Adipocyte (in vitro differentiated cells): ENCODE data around the gene SCTR.

ENCODE experiments used
- DNase-seq: peaks from one replicate; pipeline ENCODE4 v3.0.0-alpha.2; 2015; ENCODE audit warnings: low read depth
- H3K27me3 ChIP-seq: replicated peaks from 2 replicates; pipeline ENCODE4 v1.7.0; 2013; ENCODE audit warnings: mild to moderate bottlenecking, low read length, moderate library complexity; ENCODE audit not compliant: control insufficient read depth, insufficient read depth
- H3K36me3 ChIP-seq: 2 replicates; pipeline ENCODE4 v1.7.0; 2013; ENCODE audit warnings: low read length, mild to moderate bottlenecking, moderate library complexity; ENCODE audit not compliant: control insufficient read depth, insufficient read depth, severe bottlenecking
- H3K4me1 ChIP-seq: 2 replicates; pipeline ENCODE4 v1.7.0; 2013; ENCODE audit warnings: mild to moderate bottlenecking, low read length, moderate library complexity; ENCODE audit not compliant: control insufficient read depth, insufficient read depth
- H3K4me3 ChIP-seq: 2 replicates; pipeline ENCODE4 v1.7.0; 2013; ENCODE audit warnings: mild to moderate bottlenecking, low read length, moderate library complexity
- H3K9ac ChIP-seq: 2 replicates; pipeline ENCODE4 v1.7.0; 2013; ENCODE audit warnings: mild to moderate bottlenecking, low read length, moderate library complexity
- H3K9me3 ChIP-seq: 2 replicates; pipeline ENCODE4 v1.7.0; 2013; ENCODE audit warnings: mild to moderate bottlenecking, low read length, moderate library complexity; ENCODE audit not compliant: control insufficient read depth

The SCTR gene

DNA sequence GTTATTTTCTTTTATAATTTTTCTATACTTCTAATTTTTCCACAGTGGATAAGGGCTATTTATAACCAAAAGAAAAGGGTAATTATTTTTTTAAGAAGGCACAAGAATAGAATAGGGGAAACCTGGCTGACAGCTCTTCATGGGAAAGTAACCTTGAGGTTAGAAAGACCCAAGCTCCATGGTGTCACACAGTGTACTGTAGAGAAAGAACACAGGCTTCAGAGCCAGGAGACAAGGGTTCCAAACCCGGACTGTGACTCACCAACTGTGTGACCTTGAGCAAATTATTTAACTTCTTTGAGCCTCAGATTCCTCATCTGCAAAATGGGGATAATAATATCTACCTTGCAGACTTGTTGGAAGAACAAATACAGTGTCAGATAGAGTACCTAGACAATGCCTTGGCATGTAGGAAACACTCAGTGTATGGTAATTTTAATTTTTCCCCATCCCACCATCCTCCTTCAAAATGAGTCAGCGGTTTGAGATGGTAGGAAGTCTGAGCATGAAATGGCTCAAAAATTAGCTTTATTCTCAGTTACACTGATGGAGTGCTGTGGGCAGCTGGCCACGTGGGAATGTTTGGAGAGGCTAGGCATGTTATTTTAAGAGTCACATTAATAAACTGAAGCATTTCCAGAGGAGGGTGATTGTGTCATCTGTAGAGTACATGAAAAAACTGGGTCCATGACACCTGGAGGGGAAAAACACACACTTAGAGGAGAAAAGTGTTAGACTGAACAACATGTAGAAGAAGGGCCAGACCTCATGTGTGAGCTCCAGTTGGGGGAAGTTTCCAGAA lies 55.9 kb downstream of the SCTR start:
- Histone ChIP-seq H3K4me1 (peaks cover 9% of the 10 kb centered on the region), H3K36me3 (no peaks in the 10 kb centered on the region), H3K9ac (no peak overlapping the region), H3K27me3 (peaks cover 22% of the 10 kb centered on the region), H3K4me3 (no peak overlapping the region), H3K9me3 (no peaks in the 10 kb centered on the region)
- peak; percentile 8 for DNase-seq

DNA sequence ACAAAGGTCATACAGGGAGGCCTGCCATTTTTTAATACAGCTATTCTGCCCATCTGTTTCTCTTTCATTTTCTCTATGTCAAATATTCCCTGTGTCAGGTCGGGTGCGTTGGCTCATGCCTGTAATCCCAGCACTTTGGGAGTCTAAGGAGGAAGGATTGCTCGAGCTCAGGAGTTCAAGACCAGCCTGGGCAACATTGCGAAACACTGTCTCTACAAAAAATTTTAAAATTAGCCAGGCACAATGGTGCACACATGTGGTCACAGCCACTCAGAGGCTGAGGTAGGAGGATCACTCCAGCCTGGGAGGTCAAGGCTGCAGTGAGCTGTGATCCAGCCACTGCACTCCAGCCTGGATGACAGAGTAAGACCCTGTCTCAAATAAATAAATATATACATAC lies 57.9 kb downstream of the SCTR start:
- Histone ChIP-seq H3K4me1 (peaks cover 13% of the 10 kb centered on the region), H3K9ac (no peak overlapping the region), H3K27me3 (peaks cover 16% of the 10 kb centered on the region), H3K9me3 (no peaks in the 10 kb centered on the region), H3K36me3 (no peaks in the 10 kb centered on the region), H3K4me3 (no peak overlapping the region)
- DNase-seq, result no peak

GRCh38 chr2:119465687-119466086 lies 58.6 kb downstream of the SCTR start:
- no peak overlapping the region for H3K9ac ChIP-seq
- H3K4me1 ChIP-seq, result peaks cover 13% of the 10 kb centered on the region

DNA sequence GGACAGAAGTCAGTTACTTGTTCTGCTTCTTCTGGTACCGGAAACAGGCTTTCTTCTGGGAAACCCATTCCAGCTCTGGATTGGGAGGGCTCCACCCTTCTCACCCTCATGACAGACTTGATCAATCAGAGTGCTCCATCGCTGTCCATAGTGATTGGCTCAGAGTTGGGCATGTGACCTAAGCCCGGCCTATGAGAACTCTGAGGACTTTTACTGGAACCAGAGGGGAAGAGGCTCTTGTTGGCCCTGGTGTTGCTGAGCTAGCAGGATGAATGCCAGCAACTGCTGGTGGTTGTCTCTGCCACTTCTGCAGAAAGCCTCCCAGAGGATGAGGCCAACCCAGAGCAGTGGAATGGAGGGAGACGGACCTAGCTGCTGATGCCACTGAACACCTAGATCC lies 59.3 kb downstream of the SCTR start:
- Histone ChIP-seq H3K4me3 (no peak overlapping the region), H3K9me3 (no peaks in the 10 kb centered on the region)
- no peak for DNase-seq

More at GRCh38 chr2:119465687-119466086, 58.6 kb downstream of the SCTR start:
- no peak for DNase-seq
- Histone ChIP-seq H3K4me3 (no peak overlapping the region), H3K27me3 (peaks cover 10% of the 10 kb centered on the region), H3K9me3 (no peaks in the 10 kb centered on the region), H3K36me3 (no peaks in the 10 kb centered on the region)

GRCh38 chr2:119463990-119464389 lies 60.3 kb downstream of the SCTR start:
- Histone ChIP-seq H3K9me3 (no peaks in the 10 kb centered on the region), H3K4me1 (peaks cover 13% of the 10 kb centered on the region), H3K27me3 (peaks cover 5% of the 10 kb centered on the region), H3K36me3 (no peaks in the 10 kb centered on the region), H3K9ac (no peak overlapping the region), H3K4me3 (no peak overlapping the region)
- no peak for DNase-seq

More for the DNA sequence above, 59.3 kb downstream of the SCTR start:
- Histone ChIP-seq H3K27me3 (peaks cover 5% of the 10 kb centered on the region), H3K36me3 (no peaks in the 10 kb centered on the region), H3K4me1 (peaks cover 13% of the 10 kb centered on the region), H3K9ac (no peak overlapping the region)

DNA sequence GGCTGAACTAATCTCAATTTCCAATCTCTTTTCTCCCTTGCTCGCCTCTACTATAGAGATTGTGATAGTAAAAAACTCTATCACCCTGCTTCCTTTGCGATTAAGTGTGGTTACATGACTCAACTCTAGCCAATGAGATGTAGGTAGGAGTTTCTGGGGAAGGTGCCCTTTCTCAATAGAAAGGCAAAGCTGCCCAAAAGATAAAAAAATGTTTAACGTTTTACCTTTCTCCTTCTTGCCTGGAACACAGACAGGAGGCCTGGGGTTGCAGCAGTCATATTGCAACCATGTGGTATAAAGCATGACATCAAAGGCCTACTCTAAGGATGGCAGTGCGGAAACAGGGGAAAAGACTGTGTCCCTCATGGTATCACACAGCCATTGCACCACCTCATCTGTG lies 61.1 kb downstream of the SCTR start:
- no peak for DNase-seq
- H3K9me3 ChIP-seq, result no peaks in the 10 kb centered on the region
- H3K9ac ChIP-seq, result no peak overlapping the region
- H3K27me3 ChIP-seq, result peaks cover 5% of the 10 kb centered on the region
- no peaks in the 10 kb centered on the region for H3K36me3 ChIP-seq
- H3K4me3 ChIP-seq, result no peak overlapping the region
- peaks cover 13% of the 10 kb centered on the region for H3K4me1 ChIP-seq

- H3K27me3 ChIP-seq, result peaks cover 5% of the 10 kb centered on the region
- H3K9me3 ChIP-seq, result no peaks in the 10 kb centered on the region
- H3K9ac ChIP-seq, result no peak overlapping the region
- DNase-seq, result no peak
- H3K36me3 ChIP-seq, result no peaks in the 10 kb centered on the region
- H3K4me3 ChIP-seq, result no peak overlapping the region
- H3K4me1 ChIP-seq, result peaks cover 13% of the 10 kb centered on the region
Observed at GRCh38 chr2:119462574-119462973, 61.7 kb downstream of the SCTR start.

GRCh38 chr2:119461811-119462210 lies 62.5 kb downstream of the SCTR start:
- H3K4me3 ChIP-seq, result no peak overlapping the region

GRCh38 chr2:119460076-119460475 lies 64.2 kb downstream of the SCTR start:
- H3K27me3 ChIP-seq, result peaks cover 1% of the 10 kb centered on the region
- H3K4me3 ChIP-seq, result no peak overlapping the region
- no peak for DNase-seq
- H3K4me1 ChIP-seq, result peaks cover 13% of the 10 kb centered on the region
- H3K9ac ChIP-seq, result no peak overlapping the region
- H3K9me3 ChIP-seq, result peaks cover 6% of the 10 kb centered on the region
- H3K36me3 ChIP-seq, result no peaks in the 10 kb centered on the region

More at GRCh38 chr2:119461811-119462210, 62.5 kb downstream of the SCTR start:
- Histone ChIP-seq H3K4me1 (peaks cover 13% of the 10 kb centered on the region), H3K9me3 (no peaks in the 10 kb centered on the region), H3K27me3 (peaks cover 5% of the 10 kb centered on the region), H3K36me3 (no peaks in the 10 kb centered on the region), H3K9ac (no peak overlapping the region)
- DNase-seq, result no peak

- no peaks in the 10 kb centered on the region for H3K36me3 ChIP-seq
- peaks cover 6% of the 10 kb centered on the region for H3K9me3 ChIP-seq
- H3K27me3 ChIP-seq, result peaks cover 39% of the 10 kb centered on the region
- H3K4me3 ChIP-seq, result no peak overlapping the region
- DNase-seq, result no peak
- no peaks in the 10 kb centered on the region for H3K4me1 ChIP-seq
- no peak overlapping the region for H3K9ac ChIP-seq
Observed at GRCh38 chr2:119455066-119455718, 69.1 kb downstream of the SCTR start.

DNA sequence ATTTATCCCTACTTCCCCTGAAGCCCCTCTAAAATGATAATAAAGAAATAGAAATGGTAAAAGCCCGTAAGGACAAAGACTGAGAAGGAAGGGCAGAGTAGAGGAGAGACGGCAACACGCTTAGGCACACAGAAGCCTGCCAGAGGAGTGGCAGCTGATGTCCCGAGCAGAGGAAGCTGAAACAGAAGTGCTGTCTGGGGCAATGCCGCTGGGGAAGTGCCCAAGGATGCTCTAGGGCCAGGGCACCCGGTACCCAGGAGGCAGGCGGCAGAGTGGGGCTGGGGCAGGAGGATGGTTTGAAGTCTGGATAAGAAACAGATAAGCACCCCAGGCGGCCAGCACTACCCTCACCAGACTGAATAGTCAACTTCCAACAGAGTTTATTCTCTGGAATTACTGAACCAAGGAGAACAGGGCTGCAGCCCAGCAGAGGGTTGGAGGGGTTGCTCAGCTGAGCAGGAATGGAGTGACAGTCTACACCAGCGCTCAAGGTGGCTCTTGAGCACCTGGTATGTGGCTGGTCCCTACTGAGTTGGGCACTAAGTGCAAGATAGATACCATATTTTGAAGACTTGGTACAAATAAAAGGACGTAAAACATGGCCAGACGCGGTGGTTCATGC lies 70.2 kb downstream of the SCTR start:
- Histone ChIP-seq H3K4me1 (no peaks in the 10 kb centered on the region), H3K9ac (no peak overlapping the region), H3K36me3 (no peaks in the 10 kb centered on the region), H3K4me3 (no peak overlapping the region), H3K27me3 (peaks cover 45% of the 10 kb centered on the region), H3K9me3 (peaks cover 6% of the 10 kb centered on the region)
- no peak for DNase-seq
